Thoracic aorta (tissue), 2 donors: ENCODE results near the gene BDNF. TPM values are rescaled to one million over a fixed set of nuclear protein-coding genes. Genes with fewer than 3 reads are reported as not detected.

Source experiments
- ATAC-seq: fragments of 150-250 bp; one replicate; pipeline ENCODE4 v1.8.0; 2017; ENCODE audit warnings: low read depth; ENCODE audit not compliant: insufficient number of reproducible peaks, low FRiP score
- DNase-seq: peaks from one replicate; pipeline ENCODE4 v3.0.0-alpha.2; 2020; ENCODE audit warnings: low spot score
- H3K27ac ChIP-seq, 2 donors: fragments of 200-600 bp; sonication (generic); 1 replicate in 1 of 2; 2 replicates in 1 of 2; pipeline ENCODE4 v1.5.1; 2016; ENCODE audit warnings: mild to moderate bottlenecking in 2 of 2, moderate library complexity in 2 of 2
- H3K27me3 ChIP-seq: fragments of 200-600 bp; sonication (generic); replicated peaks from 2 replicates; pipeline ENCODE4 v1.6.0; 2016; ENCODE audit warnings: mild to moderate bottlenecking; ENCODE audit not compliant: insufficient read depth
- H3K36me3 ChIP-seq: fragments of 200-600 bp; sonication (generic); one replicate; pipeline ENCODE4 v1.5.1; 2016
- H3K4me1 ChIP-seq, 2 donors: fragments of 200-600 bp; sonication (generic); 1 replicate in 1 of 2; 2 replicates in 1 of 2; pipeline versions ENCODE4 v1.5.1 to v1.6.0; 2016; ENCODE audit warnings: low read depth in 2 of 2, mild to moderate bottlenecking in 1 of 2; ENCODE audit not compliant: control insufficient read depth in 1 of 2
- H3K4me3 ChIP-seq: fragments of 200-600 bp; sonication (generic); 2 replicates; pipeline ENCODE4 v1.5.1; 2016; ENCODE audit warnings: mild to moderate bottlenecking
- H3K9me3 ChIP-seq: fragments of 200-600 bp; sonication (generic); 2 replicates; pipeline ENCODE4 v1.5.1; 2016
- total RNA-seq, 2 donors: library from RNA; depleted of rRNA; stranded (reverse); fragments of >200 nt; gene quantifications; one replicate each; pipeline versions ENCODE4 v1.1.0 to v1.2.3, GENCODE V29; 2016
- TF ChIP-seq, protein P1 (sequence below): fragments of 200-600 bp; sonication (generic); IDR thresholded peaks from one replicate; pipeline ENCODE4 v1.5.1; 2019; ENCODE audit warnings: antibody characterized with exemption

BDNF gene
- total RNA-seq, 2 donors from 2014 or later = 0.42 to 4.7 TPM

DNA sequence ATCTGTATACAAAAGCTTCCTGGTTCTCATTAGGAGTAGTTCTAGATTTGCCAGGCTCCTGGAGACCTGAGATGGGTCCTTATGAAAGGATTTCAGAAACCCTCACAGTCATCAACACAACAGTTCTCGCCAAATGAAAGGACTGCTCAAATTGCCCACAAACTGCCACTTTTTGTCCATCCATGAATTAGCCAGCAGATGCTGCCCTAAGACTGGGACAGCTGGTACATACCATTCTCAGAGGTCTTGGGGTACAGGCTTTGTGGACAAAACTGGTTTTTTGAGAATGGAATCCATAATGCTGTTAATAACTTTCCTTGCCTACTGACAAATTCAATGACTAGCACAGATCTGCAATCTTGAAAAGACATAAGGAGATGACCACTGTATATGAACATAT is 23.4 kb upstream of the BDNF start:
- H3K27me3 ChIP-seq = peaks cover 9% of the 10 kb centered on the region
- ATAC-seq = no peak

DNA sequence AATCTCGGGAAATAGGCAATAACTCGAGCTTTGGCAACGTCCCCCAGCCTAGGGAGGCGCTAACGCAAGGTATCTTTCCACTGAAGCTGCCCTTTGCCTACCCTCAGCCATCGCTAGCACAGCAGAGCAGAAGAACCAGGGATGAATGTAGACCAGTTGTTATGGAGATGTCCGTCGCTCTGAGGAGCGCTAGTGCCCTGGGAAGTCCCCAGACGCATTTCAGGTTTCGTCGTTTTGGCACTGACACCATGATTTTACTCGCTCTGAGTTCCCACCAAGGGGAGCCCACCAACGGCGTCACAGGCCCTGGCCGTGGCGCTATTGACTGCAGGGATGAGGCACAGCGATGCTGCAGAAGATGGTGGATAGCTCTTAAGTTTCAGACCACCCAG is 22.7 kb upstream of the BDNF start:
- Histone ChIP-seq H3K9me3 (no peaks in the 10 kb centered on the region), H3K4me3 (peak overlapping the region; percentile 65)
- ATAC-seq = no peak

More for the DNA sequence above, 23.4 kb upstream of the BDNF start:
- H3K4me1 ChIP-seq = peaks cover 17 to 19% of the 10 kb centered on the region in 2 donors
- H3K27ac ChIP-seq = no peak overlapping the region
- no peak for DNase-seq
- TF ChIP-seq, protein P1, sequence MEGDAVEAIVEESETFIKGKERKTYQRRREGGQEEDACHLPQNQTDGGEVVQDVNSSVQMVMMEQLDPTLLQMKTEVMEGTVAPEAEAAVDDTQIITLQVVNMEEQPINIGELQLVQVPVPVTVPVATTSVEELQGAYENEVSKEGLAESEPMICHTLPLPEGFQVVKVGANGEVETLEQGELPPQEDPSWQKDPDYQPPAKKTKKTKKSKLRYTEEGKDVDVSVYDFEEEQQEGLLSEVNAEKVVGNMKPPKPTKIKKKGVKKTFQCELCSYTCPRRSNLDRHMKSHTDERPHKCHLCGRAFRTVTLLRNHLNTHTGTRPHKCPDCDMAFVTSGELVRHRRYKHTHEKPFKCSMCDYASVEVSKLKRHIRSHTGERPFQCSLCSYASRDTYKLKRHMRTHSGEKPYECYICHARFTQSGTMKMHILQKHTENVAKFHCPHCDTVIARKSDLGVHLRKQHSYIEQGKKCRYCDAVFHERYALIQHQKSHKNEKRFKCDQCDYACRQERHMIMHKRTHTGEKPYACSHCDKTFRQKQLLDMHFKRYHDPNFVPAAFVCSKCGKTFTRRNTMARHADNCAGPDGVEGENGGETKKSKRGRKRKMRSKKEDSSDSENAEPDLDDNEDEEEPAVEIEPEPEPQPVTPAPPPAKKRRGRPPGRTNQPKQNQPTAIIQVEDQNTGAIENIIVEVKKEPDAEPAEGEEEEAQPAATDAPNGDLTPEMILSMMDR = no peak
- H3K9me3 ChIP-seq = no peaks in the 10 kb centered on the region
- no peaks in the 10 kb centered on the region for H3K36me3 ChIP-seq
- no peak overlapping the region for H3K4me3 ChIP-seq

DNA sequence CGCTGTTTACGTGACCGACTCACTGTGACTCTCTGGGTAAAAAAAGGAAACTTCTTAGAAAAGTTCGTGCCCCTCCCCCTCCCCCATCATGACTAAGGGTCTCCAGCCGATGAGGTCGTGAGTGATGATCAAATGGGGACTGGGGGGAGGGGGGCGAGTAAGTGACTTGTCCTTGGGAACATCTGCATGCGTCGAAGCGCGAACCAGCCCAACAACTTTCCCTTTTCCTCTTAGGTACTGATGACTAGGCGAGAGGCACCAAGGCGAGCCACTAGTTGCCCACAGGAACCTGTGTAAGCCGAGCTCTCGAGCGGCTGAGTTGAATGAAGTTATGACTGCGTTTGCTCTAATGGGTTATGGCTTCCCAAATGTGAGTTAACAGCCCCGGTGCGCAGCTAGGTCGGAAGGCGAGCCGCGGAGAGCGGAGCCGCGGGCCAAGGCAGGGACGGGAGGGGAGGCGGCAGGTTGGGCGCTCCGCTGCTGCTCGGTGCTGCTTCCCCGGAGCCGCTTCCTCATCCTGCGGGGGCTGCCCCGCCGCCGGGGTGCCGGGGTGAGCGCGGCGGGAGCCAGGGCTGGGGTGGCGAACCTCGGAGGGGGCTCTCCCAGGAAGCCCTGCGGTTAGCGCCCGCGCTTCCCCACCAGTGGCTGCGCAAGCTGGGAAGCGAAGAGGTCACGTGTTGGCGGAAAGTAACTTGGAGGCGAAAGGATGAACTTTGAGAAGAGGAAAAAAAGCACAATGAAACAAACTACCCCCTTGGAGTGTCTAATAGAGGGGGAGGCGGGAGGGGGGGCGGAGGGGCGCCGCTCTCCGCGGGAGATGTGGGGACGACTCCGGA is 22.1 kb upstream of the BDNF start:
- Histone ChIP-seq H3K9me3 (no peaks in the 10 kb centered on the region), H3K4me3 (peak overlapping the region; percentile 65), H3K36me3 (no peaks in the 10 kb centered on the region), H3K4me1 (peaks cover 17 to 19% of the 10 kb centered on the region in 2 donors), H3K27me3 (peaks cover 9% of the 10 kb centered on the region), H3K27ac (no peak overlapping the region)
- DNase-seq (no peak), ATAC-seq (no peak)
- TF ChIP-seq, protein P1 = no peak

More for the DNA sequence above, 22.7 kb upstream of the BDNF start:
- peaks cover 17 to 19% of the 10 kb centered on the region in 2 donors for H3K4me1 ChIP-seq
- H3K27me3 ChIP-seq = peaks cover 9% of the 10 kb centered on the region
- no peaks in the 10 kb centered on the region for H3K36me3 ChIP-seq
- no peak overlapping the region for H3K27ac ChIP-seq
- TF ChIP-seq, protein P1 = no peak
- DNase-seq = no peak

DNA sequence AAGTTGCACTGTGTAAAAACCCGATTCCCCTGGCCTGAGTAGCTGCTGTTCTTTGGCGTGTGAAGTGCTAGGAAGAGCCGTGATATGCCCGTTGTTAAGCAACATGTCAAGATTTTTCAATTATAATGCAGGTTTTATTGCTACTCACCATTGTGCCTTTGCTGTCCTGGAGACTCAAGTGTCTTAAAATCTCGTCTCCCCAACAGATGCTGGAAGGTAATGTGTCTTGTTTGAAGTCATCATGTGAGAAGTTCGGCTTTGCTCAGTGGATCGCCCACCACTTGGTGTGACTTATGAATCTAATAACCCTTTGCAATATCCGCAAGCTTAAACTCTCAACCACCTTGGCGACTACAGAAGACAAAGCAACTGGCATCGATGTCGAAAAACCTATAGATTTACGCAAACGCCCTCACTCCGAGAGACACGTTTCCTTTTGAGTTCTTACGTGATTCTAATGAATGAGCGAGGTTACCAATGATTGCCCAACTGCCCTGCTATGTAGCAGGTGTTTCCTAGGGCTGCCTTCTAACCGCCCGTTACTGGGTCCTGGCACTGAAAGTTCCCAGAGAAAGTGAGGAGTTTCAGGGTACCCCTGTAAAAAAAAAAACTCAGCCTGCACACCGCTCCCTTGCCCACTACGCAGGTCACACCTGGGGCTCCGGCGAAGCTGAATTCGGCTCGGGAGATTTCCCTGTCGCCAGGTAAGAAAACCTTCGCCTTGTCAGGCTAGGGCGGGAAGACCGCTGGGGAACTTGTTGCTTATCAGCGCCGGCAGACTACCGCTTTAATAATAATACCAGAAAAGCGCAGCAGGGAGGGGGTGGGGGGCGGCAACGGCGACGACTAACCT is 21.2 kb upstream of the BDNF start:
- DNase-seq = no peak
- Histone ChIP-seq H3K27me3 (peaks cover 9% of the 10 kb centered on the region), H3K36me3 (no peaks in the 10 kb centered on the region), H3K9me3 (no peaks in the 10 kb centered on the region), H3K27ac (no peak overlapping the region), H3K4me1 (peaks cover 17 to 19% of the 10 kb centered on the region in 2 donors), H3K4me3 (peak overlapping the region; percentile 65)
- no peak for ATAC-seq
- TF ChIP-seq, protein P1 = no peak

DNA sequence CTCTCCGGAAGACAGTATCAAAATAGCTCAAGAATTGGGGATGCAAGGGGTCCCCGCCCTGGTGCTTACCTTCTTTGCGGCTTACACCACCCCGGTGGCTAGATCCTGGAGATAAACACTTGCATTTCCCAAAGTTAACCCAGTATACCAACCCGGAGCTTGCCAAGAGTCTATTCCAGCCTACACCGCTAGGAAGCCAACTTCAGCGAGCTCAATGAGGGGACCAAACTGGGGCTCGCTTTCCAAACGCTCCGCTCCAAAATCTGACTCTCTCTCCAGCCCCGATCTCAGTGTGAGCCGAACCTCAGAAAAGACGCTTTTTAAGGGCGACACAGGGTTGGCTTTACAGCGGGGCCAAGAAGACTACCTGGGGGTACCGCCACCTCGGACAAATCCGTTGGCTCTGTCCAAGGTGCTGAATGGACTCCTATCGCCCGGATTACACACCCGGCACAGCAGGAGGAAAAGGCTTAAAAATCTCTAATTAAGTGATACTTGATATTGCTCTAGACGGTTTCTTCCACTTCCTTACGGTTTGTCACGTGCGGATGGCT is 20.1 kb upstream of the BDNF start:
- Histone ChIP-seq H3K36me3 (no peaks in the 10 kb centered on the region), H3K4me3 (no peak overlapping the region), H3K27me3 (peaks cover 9% of the 10 kb centered on the region), H3K27ac (no peak overlapping the region), H3K9me3 (no peaks in the 10 kb centered on the region), H3K4me1 (peaks cover 17 to 19% of the 10 kb centered on the region in 2 donors)
- DNase-seq (no peak), ATAC-seq (no peak)
- TF ChIP-seq, protein P1 = no peak
